Suprapubic skin (tissue), 4 donors: ENCODE data around the gene KCNH8. TPM values are rescaled to one million over a fixed set of nuclear protein-coding genes. Genes with fewer than 3 reads are reported as not detected.

ENCODE experiments used
- DNase-seq, 2 donors: peaks; one replicate each; pipeline ENCODE4 v3.0.0-alpha.2; 2019; ENCODE audit warnings: low spot score in 2 of 2
- H3K27ac ChIP-seq: fragments of 200-600 bp; sonication (generic); one replicate; pipeline ENCODE4 v1.5.1; 2019
- H3K27me3 ChIP-seq: fragments of 200-600 bp; sonication (generic); one replicate; pipeline ENCODE4 v1.5.1; 2019
- H3K36me3 ChIP-seq: fragments of 200-600 bp; sonication (generic); one replicate; pipeline ENCODE4 v1.5.1; 2019
- H3K4me1 ChIP-seq: fragments of 200-600 bp; sonication (generic); one replicate; pipeline ENCODE4 v1.5.1; 2019
- H3K4me3 ChIP-seq: fragments of 200-600 bp; sonication (generic); one replicate; pipeline ENCODE4 v1.5.1; 2019; ENCODE audit warnings: mild to moderate bottlenecking
- H3K9me3 ChIP-seq: fragments of 200-600 bp; sonication (generic); one replicate; pipeline ENCODE4 v1.5.1; 2019
- CTCF ChIP-seq, 2 donors: fragments of 200-600 bp in 1 of 2; fragments of 450-650 bp in 1 of 2; sonication (generic) in 1 of 2; IDR thresholded peaks; one replicate each; pipeline ENCODE4 v1.5.1; 2016 to 2019; ENCODE audit warnings: antibody characterized with exemption in 2 of 2, mild to moderate bottlenecking in 1 of 2, moderate library complexity in 1 of 2
- EP300 ChIP-seq: sonication (generic); formaldehyde crosslinking; IDR thresholded peaks from one replicate; pipeline ENCODE4 v1.6.1; 2017; ENCODE audit warnings: antibody characterized with exemption
- POLR2A ChIP-seq, 2 donors: fragments of 450-650 bp; IDR thresholded peaks; one replicate each; pipeline ENCODE4 v1.6.1; 2017; ENCODE audit warnings: antibody characterized with exemption in 2 of 2, mild to moderate bottlenecking in 2 of 2, moderate library complexity in 2 of 2
- POLR2AphosphoS5 ChIP-seq, 3 donors: sonication (generic); formaldehyde crosslinking; IDR thresholded peaks; one replicate each; pipeline ENCODE4 v1.6.1; 2017; ENCODE audit warnings: antibody characterized with exemption in 3 of 3
- WGBS: methylation state at CpG from one replicate; pipeline ENCODE4 v1.1.5; 2018; 5-methylcytosine and 5-hydroxymethylcytosine counted together
- total RNA-seq, 4 donors: library from RNA; depleted of rRNA; stranded (reverse); fragments of >200 nt; gene quantifications; one replicate each; pipeline ENCODE4 v1.1.0, GENCODE V29; 2016

Gene KCNH8
- total RNA-seq, 4 donors from 2014 or later, result 0.40 to 1.6 (median 0.58) TPM

DNA sequence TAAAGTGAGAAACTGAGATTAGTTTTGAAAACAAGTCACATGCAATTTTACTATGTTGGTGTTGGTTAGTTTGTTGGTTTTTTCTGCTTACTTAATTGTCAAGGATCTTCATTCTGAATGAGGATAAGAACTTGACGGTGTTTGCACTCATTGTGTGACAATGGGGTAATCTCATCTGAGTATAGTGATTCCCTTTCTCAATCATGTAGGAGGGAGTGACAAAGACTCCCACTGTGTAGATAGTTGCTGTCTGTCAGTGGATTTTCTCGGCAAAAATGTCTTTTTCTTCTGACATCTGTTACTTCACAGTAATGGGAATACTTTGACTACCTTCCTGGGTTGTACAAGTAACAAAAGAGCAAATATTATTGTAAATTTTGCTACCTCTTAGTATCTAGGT lies 23.5 kb downstream of the KCNH8 start:
- H3K4me1 ChIP-seq, result no peaks in the 10 kb centered on the region
- no peaks in the 10 kb centered on the region for H3K36me3 ChIP-seq
- no peaks in the 10 kb centered on the region for H3K27me3 ChIP-seq
- no peaks in the 10 kb centered on the region for H3K9me3 ChIP-seq
- H3K4me3 ChIP-seq, result no peak overlapping the region
- H3K27ac ChIP-seq, result no peak overlapping the region
- no peak for DNase-seq
- TF ChIP-seq POLR2AphosphoS5 (IDR thresholded peaks at IDR 0.05) (no peak), CTCF (IDR thresholded peaks at IDR 0.05) (no peak), EP300 (no peak), POLR2A (IDR thresholded peaks at IDR 0.05) (no peak)
- 74% methylated on average over 2 of the region's 2 CpGs for WGBS

DNA sequence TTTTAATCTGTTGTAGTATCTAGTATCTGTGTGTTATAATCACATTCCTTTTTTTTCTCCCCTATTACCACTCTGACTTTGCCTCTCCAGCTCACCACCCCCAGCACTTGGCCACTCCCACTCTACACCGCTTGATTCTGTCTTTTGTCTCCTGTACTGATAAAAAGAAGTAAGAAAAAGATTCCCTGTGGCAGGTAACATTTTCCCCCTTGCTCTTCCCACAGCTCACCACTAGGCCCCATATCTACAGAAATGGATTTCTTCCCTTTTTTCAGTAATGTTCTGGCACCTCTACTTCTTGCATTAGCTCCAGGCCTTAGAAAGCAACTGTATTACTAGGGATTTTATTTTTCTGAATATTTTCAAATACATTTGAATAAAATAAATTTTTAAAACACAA lies 25.6 kb downstream of the KCNH8 start:
- H3K9me3 ChIP-seq, result no peaks in the 10 kb centered on the region
- WGBS, result 14% methylated on average over 1 of the region's 1 CpG

DNA sequence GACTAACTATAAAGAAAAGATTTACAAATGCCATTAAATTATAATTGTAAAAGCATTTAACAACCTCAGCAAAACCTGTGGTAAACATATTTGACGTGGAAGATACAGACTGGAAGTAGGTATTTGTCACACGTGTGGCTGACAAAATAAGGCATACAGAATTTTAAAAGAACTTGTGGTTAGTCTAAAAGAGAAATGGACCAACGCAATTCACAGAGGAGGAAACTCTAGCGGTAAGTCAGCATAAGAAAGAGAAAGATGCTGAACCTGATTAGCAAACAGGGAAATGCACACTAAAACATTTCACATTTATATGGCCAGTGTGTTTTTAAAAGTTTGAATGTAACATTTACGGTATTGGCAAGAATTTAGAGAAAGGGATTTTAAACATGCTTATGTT lies 35.3 kb downstream of the KCNH8 start:
- H3K9me3 ChIP-seq, result no peaks in the 10 kb centered on the region
- DNase-seq, result no peak
- no peak overlapping the region for H3K27ac ChIP-seq
- no peaks in the 10 kb centered on the region for H3K27me3 ChIP-seq
- H3K4me1 ChIP-seq, result no peaks in the 10 kb centered on the region
- WGBS, result 55% methylated on average over 5 of the region's 5 CpGs
- no peaks in the 10 kb centered on the region for H3K36me3 ChIP-seq
- H3K4me3 ChIP-seq, result no peak overlapping the region
- no peak for TF ChIP-seq EP300
- no peak for TF ChIP-seq POLR2AphosphoS5 (IDR thresholded peaks at IDR 0.05)
- TF ChIP-seq CTCF (IDR thresholded peaks at IDR 0.05), result no peak
- no peak for TF ChIP-seq POLR2A (IDR thresholded peaks at IDR 0.05)

More for the DNA sequence above, 25.6 kb downstream of the KCNH8 start:
- TF ChIP-seq POLR2A (IDR thresholded peaks at IDR 0.05) (no peak), EP300 (no peak), POLR2AphosphoS5 (IDR thresholded peaks at IDR 0.05) (no peak)
- DNase-seq, result no peak
- Histone ChIP-seq H3K27me3 (no peaks in the 10 kb centered on the region), H3K36me3 (no peaks in the 10 kb centered on the region), H3K4me3 (no peak overlapping the region), H3K27ac (no peak overlapping the region), H3K4me1 (no peaks in the 10 kb centered on the region)

- no peak overlapping the region for H3K27ac ChIP-seq
- no peak overlapping the region for H3K4me3 ChIP-seq
- no peaks in the 10 kb centered on the region for H3K9me3 ChIP-seq
- no peak for DNase-seq
- H3K36me3 ChIP-seq, result no peaks in the 10 kb centered on the region
- H3K27me3 ChIP-seq, result no peaks in the 10 kb centered on the region
- WGBS, result 56% methylated on average over 1 of the region's 1 CpG
- no peaks in the 10 kb centered on the region for H3K4me1 ChIP-seq
- TF ChIP-seq POLR2AphosphoS5 (IDR thresholded peaks at IDR 0.05) (no peak), CTCF (IDR thresholded peaks at IDR 0.05) (no peak), EP300 (no peak), POLR2A (IDR thresholded peaks at IDR 0.05) (no peak)
These were observed 41.8 kb downstream of the KCNH8 start for GRCh38 chr3:19190126-19190525.

- no peaks in the 10 kb centered on the region for H3K36me3 ChIP-seq
- no peak overlapping the region for H3K27ac ChIP-seq
- no peaks in the 10 kb centered on the region for H3K27me3 ChIP-seq
- no peaks in the 10 kb centered on the region for H3K9me3 ChIP-seq
- no peak for TF ChIP-seq POLR2A (IDR thresholded peaks at IDR 0.05)
- TF ChIP-seq CTCF (IDR thresholded peaks at IDR 0.05), result no peak
- TF ChIP-seq EP300, result no peak
- TF ChIP-seq POLR2AphosphoS5 (IDR thresholded peaks at IDR 0.05), result no peak
- 80% methylated on average over 4 of the region's 4 CpGs for WGBS
- H3K4me1 ChIP-seq, result no peaks in the 10 kb centered on the region
- DNase-seq, result no peak
- no peak overlapping the region for H3K4me3 ChIP-seq
These were observed 42.3 kb downstream of the KCNH8 start for GRCh38 chr3:19190602-19191001.

GRCh38 chr3:19199131-19199530 lies 50.8 kb downstream of the KCNH8 start:
- no peak for TF ChIP-seq EP300
- TF ChIP-seq CTCF (IDR thresholded peaks at IDR 0.05), result no peak
- TF ChIP-seq POLR2A (IDR thresholded peaks at IDR 0.05), result no peak
- no peak for TF ChIP-seq POLR2AphosphoS5 (IDR thresholded peaks at IDR 0.05)
- Histone ChIP-seq H3K4me1 (no peaks in the 10 kb centered on the region), H3K36me3 (no peaks in the 10 kb centered on the region), H3K27me3 (no peaks in the 10 kb centered on the region), H3K9me3 (no peaks in the 10 kb centered on the region), H3K27ac (no peak overlapping the region), H3K4me3 (no peak overlapping the region)
- WGBS, result 82% methylated on average over 2 of the region's 2 CpGs
- DNase-seq, result no peak
